Keratinocyte (primary cell): ENCODE measurements around the gene RBP4. TPM values are rescaled to one million over a fixed set of nuclear protein-coding genes. Genes with fewer than 3 reads are reported as not detected.

Experiments used
- DNase-seq: peaks from one replicate; pipeline ENCODE4 v3.0.0-alpha.2; 2011; ENCODE audit warnings: low read depth, missing footprints, low spot score
- FAIRE-seq: peaks from 2 replicates; lab custom pipeline; 2011; peaks lifted over from hg19 to GRCh38; lab: Jason Lieb, UNC
- H2AFZ ChIP-seq: 2 replicates; pipeline ENCODE4 v1.6.0; 2012; ENCODE audit warnings: low read length, control low read depth, inconsistent platforms; ENCODE audit not compliant: control insufficient read depth
- H3K27ac ChIP-seq: 2 replicates; pipeline ENCODE4 v1.5.1; 2011; ENCODE audit warnings: low read length; ENCODE audit not compliant: control insufficient read depth, insufficient read depth
- H3K27me3 ChIP-seq: 3 replicates; pipeline ENCODE4 v1.6.0; 2011; ENCODE audit warnings: low read length; ENCODE audit not compliant: control insufficient read depth, insufficient read depth; ENCODE audit errors: extremely low read depth
- H3K36me3 ChIP-seq, 2 experiments: 2 replicates in 1 of 2; 3 replicates in 1 of 2; pipeline ENCODE4 v1.5.1; 2011; ENCODE audit warnings: low read length in 2 of 2, mild to moderate bottlenecking in 1 of 2; ENCODE audit not compliant: control insufficient read depth in 2 of 2, insufficient read depth in 2 of 2; ENCODE audit errors: extremely low read depth in 1 of 2
- H3K4me1 ChIP-seq: 3 replicates; pipeline ENCODE4 v1.5.1; 2011; ENCODE audit warnings: low read length; ENCODE audit not compliant: control insufficient read depth, insufficient read depth; ENCODE audit errors: extremely low read depth
- H3K4me2 ChIP-seq: 3 replicates; pipeline ENCODE4 v1.6.0; 2011; ENCODE audit warnings: low read depth, low read length; ENCODE audit not compliant: control insufficient read depth, insufficient read depth; ENCODE audit errors: extremely low read depth
- H3K4me3 ChIP-seq, 3 experiments: fragments of 200-600 bp in 1 of 3; sonication (generic) in 1 of 3; 2 replicates in 2 of 3; 3 replicates in 1 of 3; pipeline ENCODE4 v1.5.1; 2011 to 2016; ENCODE audit warnings: low read length in 3 of 3, mild to moderate bottlenecking in 3 of 3, control low read depth in 2 of 3, inconsistent platforms in 1 of 3, low read depth in 1 of 3, mixed read lengths in 1 of 3, mixed run types in 1 of 3, moderate library complexity in 1 of 3; ENCODE audit not compliant: control insufficient read depth in 2 of 3, insufficient read depth in 2 of 3; ENCODE audit errors: extremely low read depth in 1 of 3
- H3K79me2 ChIP-seq: 2 replicates; pipeline ENCODE4 v1.6.0; 2012; ENCODE audit warnings: low read length; ENCODE audit not compliant: control insufficient read depth, insufficient read depth
- H3K9ac ChIP-seq: 3 replicates; pipeline ENCODE4 v1.6.0; 2011; ENCODE audit warnings: low read length; ENCODE audit not compliant: control insufficient read depth, insufficient read depth; ENCODE audit errors: extremely low read depth
- H3K9me1 ChIP-seq: 3 replicates; pipeline ENCODE4 v1.6.0; 2011; ENCODE audit warnings: low read length; ENCODE audit not compliant: control insufficient read depth, insufficient read depth; ENCODE audit errors: extremely low read depth
- H3K9me3 ChIP-seq: 2 replicates; pipeline ENCODE4 v1.5.1; 2012; ENCODE audit warnings: low read depth, low read length; ENCODE audit not compliant: control insufficient read depth
- H4K20me1 ChIP-seq: 3 replicates; pipeline ENCODE4 v1.6.0; 2011; ENCODE audit warnings: low read length; ENCODE audit not compliant: control insufficient read depth, insufficient read depth; ENCODE audit errors: extremely low read depth
- EZH2 ChIP-seq: IDR thresholded peaks from one replicate; pipeline ENCODE4 v1.6.1; 2012; ENCODE audit warnings: inconsistent platforms, mild to moderate bottlenecking, low read length, moderate library complexity
- dilution Hi-C: fragments of 300-500 bp; cut with MboI; formaldehyde crosslinking; loops from one replicate; pipeline ENCODE4 v1.7.0; 2020; ENCODE audit warnings: low sequenced_read_pairs; ENCODE audit not compliant: extremely low pct_ligation_motif_present
- polyA plus RNA-seq, 5 experiments: library from polyadenylated mRNA; depleted of rRNA in 3 of 5; stranded (reverse) in 3 of 5; stranded (forward) in 1 of 5; unstranded in 1 of 5; fragments of >200 nt; gene quantifications; 1 replicate in 1 of 5; 2 replicates in 3 of 5; 3 replicates in 1 of 5; pipeline versions ENCODE4 v1.2.1 to v1.2.3, GENCODE V29; 2011 to 2012; ENCODE audit warnings: missing spikeins in 2 of 5, low read depth in 1 of 5, low replicate concordance in 1 of 5
- TF ChIP-seq, protein P1 (sequence below), 3 experiments: IDR thresholded peaks in 1 of 3; conservative IDR thresholded peaks in 1 of 3; optimal IDR thresholded peaks in 1 of 3; 2 replicates in 2 of 3; 3 replicates in 1 of 3; pipeline versions ENCODE3 to v1.5.1; 2011; ENCODE audit warnings: low read length in 3 of 3, mild to moderate bottlenecking in 3 of 3, moderate library complexity in 2 of 3, control low read depth in 1 of 3, inconsistent platforms in 1 of 3; ENCODE audit not compliant: insufficient read depth in 2 of 3; ENCODE audit errors: extremely low read depth in 1 of 3

The RBP4 gene
- polyA plus RNA-seq, 1 donor (not counting 4 experiments of a cell fraction or from before 2014, with no cell fraction given), result not detected

DNA sequence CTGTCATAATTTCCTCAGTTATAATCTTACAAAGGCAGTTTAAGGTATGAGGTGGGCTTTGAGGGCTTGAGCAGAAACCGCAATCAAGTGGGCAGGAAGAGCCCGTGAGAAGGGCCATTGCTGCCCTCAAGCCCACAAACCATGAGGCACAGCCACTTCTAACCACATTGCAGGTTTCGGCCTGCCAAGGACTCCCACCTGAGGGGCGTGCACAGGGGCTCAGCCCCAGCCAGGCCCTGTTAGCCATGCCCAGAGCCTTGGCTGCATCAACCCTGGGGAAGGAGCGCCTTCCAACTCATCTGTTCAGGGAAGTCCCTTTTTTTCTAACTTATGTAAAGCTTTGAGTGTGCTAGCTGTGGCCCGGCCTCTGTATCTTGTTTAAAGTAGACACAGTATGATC lies 40.5 kb downstream of the RBP4 start:
- dilution Hi-C loops, result no loop called here
- Histone ChIP-seq H3K79me2 (no peaks in the 10 kb centered on the region), H3K27ac (no peak overlapping the region), H3K27me3 (peaks cover 15% of the 10 kb centered on the region), H2AFZ (no peak overlapping the region), H3K36me3 (no peaks in the 10 kb centered on the region), H3K4me1 (no peaks in the 10 kb centered on the region), H3K4me3 (no peak overlapping the region), H3K9ac (no peak overlapping the region), H3K9me1 (no peaks in the 10 kb centered on the region), H3K4me2 (no peak overlapping the region), H4K20me1 (no peaks in the 10 kb centered on the region), H3K9me3 (no peaks in the 10 kb centered on the region)
- DNase-seq (no peak), FAIRE-seq (no peak)
- TF ChIP-seq, protein P1, sequence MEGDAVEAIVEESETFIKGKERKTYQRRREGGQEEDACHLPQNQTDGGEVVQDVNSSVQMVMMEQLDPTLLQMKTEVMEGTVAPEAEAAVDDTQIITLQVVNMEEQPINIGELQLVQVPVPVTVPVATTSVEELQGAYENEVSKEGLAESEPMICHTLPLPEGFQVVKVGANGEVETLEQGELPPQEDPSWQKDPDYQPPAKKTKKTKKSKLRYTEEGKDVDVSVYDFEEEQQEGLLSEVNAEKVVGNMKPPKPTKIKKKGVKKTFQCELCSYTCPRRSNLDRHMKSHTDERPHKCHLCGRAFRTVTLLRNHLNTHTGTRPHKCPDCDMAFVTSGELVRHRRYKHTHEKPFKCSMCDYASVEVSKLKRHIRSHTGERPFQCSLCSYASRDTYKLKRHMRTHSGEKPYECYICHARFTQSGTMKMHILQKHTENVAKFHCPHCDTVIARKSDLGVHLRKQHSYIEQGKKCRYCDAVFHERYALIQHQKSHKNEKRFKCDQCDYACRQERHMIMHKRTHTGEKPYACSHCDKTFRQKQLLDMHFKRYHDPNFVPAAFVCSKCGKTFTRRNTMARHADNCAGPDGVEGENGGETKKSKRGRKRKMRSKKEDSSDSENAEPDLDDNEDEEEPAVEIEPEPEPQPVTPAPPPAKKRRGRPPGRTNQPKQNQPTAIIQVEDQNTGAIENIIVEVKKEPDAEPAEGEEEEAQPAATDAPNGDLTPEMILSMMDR (optimal IDR thresholded peaks at IDR 0.05 in 1 of 3, IDR thresholded peaks at IDR 0.05 in 1 of 3, conservative IDR thresholded peaks at IDR 0.05 in 1 of 3; ENCODE audit: extremely low read depth in 1 of 3, insufficient read depth in 2 of 3, low read length in 3 of 3), result no peak
- no peak for TF ChIP-seq EZH2

DNA sequence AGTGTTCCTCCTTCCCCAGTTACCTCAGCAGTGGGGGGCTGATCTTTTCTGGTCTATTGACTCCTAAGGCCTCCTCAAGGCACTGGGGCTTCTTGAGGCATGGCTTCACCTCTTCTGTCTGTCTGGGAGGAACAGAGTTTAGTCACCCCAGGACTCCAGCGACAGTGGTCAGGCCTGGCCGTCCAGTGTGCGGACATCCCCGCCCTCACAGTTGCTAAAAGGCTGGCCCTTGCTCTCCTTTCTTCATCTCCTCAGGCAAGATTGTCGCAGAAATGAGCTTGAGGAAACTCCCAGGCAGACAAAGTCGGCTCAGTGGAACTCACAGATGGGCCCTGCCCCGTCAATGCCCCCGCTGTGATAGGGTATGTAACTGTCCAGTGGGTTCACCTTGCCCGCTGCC lies 41.5 kb downstream of the RBP4 start:
- no peaks in the 10 kb centered on the region for H3K36me3 ChIP-seq
- dilution Hi-C loops, result no loop called here
- TF ChIP-seq, protein P1 (optimal IDR thresholded peaks at IDR 0.05 in 1 of 3, IDR thresholded peaks at IDR 0.05 in 1 of 3, conservative IDR thresholded peaks at IDR 0.05 in 1 of 3; ENCODE audit: extremely low read depth in 1 of 3, insufficient read depth in 2 of 3, low read length in 3 of 3), result no peak
- TF ChIP-seq EZH2, result no peak
- no peaks in the 10 kb centered on the region for H4K20me1 ChIP-seq
- no peak for FAIRE-seq
- no peaks in the 10 kb centered on the region for H3K9me3 ChIP-seq
- no peaks in the 10 kb centered on the region for H3K9me1 ChIP-seq
- no peaks in the 10 kb centered on the region for H3K4me1 ChIP-seq
- H3K27me3 ChIP-seq, result peaks cover 4% of the 10 kb centered on the region
- H3K4me2 ChIP-seq, result no peak overlapping the region
- H3K4me3 ChIP-seq, result no peak overlapping the region
- H3K27ac ChIP-seq, result no peak overlapping the region
- no peak overlapping the region for H3K9ac ChIP-seq
- no peaks in the 10 kb centered on the region for H3K79me2 ChIP-seq
- DNase-seq, result no peak
- no peak overlapping the region for H2AFZ ChIP-seq
